Erythroblast (primary cell): Measurements from ENCODE around the gene CHRM2.

Source experiments
- GATA1 ChIP-seq: IDR thresholded peaks from 2 replicates; pipeline ENCODE4 v1.6.1; 2011; ENCODE audit warnings: low read depth, mild to moderate bottlenecking, control low read depth, low read length, moderate library complexity
- POLR2A ChIP-seq: IDR thresholded peaks from 2 replicates; pipeline ENCODE4 v1.6.1; 2011; ENCODE audit warnings: mild to moderate bottlenecking, low read length

DNA sequence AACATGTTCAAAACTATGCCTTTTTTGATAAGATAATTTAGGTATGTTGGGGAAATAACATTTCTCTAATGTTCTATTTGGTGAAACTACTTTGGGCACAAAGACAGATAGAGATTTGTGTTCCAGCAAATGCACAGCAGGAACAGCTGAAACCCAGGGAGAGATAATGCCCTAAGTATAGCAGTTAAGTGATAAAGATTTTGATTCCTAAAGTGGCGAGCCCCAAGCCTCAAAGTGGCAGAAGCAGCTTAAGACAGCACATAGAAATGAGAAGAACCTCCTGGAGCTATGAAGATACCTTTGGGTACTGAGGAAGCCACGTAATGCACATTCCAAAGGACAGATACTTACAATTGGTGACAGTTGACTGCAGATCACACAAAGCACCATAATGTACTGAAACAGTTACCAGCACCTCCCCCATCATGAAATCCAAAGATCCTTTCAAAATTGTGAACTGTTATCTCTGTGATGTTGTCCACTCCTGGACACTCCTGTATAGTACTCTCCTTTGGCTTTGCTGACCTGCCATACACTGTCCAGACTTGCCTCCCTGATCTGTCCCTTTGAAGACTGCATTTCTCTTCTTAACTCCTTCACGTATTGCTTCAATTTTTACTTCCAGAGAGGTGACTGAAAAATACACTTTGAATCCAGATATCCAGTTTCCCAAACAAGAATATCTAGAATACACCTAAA lies 62.9 kb downstream of the CHRM2 start:
- TF ChIP-seq POLR2A, result no peak
- TF ChIP-seq GATA1, result no peak
